Measurements from ENCODE around the gene PREPL. TPM values are rescaled to one million over a fixed set of nuclear protein-coding genes. Genes with fewer than 3 reads are reported as not detected.
"Not testable (repeated sequence)": the region's sequence is repeated elsewhere in the genome, so short reads cannot be mapped to it uniquely, and the experiment has no call there.

Gene PREPL
- total RNA-seq, 1 experiment from 2014 or later: 47.6 TPM

- TF ChIP-seq CTCF (conservative IDR thresholded peaks at IDR 0.05; ENCODE audit: low read depth, low read length): no peak
- TF ChIP-seq EZH2 (IDR thresholded peaks at IDR 0.05; ENCODE audit: borderline replicate concordance, low read depth, low read length, poor library complexity, severe bottlenecking): no peak
- no peak overlapping the region for H3K4me3 ChIP-seq (ENCODE audit: low read depth, low read length, poor library complexity, severe bottlenecking)
- no peaks in the 10 kb centered on the region for H3K36me3 ChIP-seq (ENCODE audit: insufficient read depth, low read length, poor library complexity, severe bottlenecking)
- peaks cover 2% of the 10 kb centered on the region for H3K9me3 ChIP-seq (ENCODE audit: low read depth, low read length, poor library complexity, severe bottlenecking)
- no peaks in the 10 kb centered on the region for H3K27me3 ChIP-seq (replicated peaks; ENCODE audit: insufficient read depth, low read depth, low read length, poor library complexity)
- no peak overlapping the region for H3K27ac ChIP-seq (ENCODE audit: low read depth, low read length, poor library complexity, severe bottlenecking)
- ChIA-PET POLR2A (ENCODE audit: low non-redundant PET) (no interaction called here), CTCF (no interaction called here)
- DNase-seq (ENCODE audit: low spot score): no peak
- intact Hi-C loops (cut with micrococcal nuclease; ENCODE audit: unreplicated experiment): no loop called here
- BruUV-seq (replicated peaks): no TSS peak
- no peaks in the 10 kb centered on the region for H3K4me1 ChIP-seq (ENCODE audit: insufficient read depth, low read length, poor library complexity, severe bottlenecking)
These were observed 57.0 kb downstream of the PREPL start for GRCh38 chr2:44304258-44304657.

- DNase-seq (ENCODE audit: low spot score); H3K4me1 ChIP-seq (ENCODE audit: insufficient read depth, low read length, poor library complexity, severe bottlenecking); H3K4me3 ChIP-seq (ENCODE audit: low read depth, low read length, poor library complexity, severe bottlenecking); H3K36me3 ChIP-seq (ENCODE audit: insufficient read depth, low read length, poor library complexity, severe bottlenecking); BruUV-seq (replicated peaks); H3K27ac ChIP-seq (ENCODE audit: low read depth, low read length, poor library complexity, severe bottlenecking); CTCF ChIA-PET; intact Hi-C loops (cut with micrococcal nuclease; ENCODE audit: unreplicated experiment); H3K9me3 ChIP-seq (ENCODE audit: low read depth, low read length, poor library complexity, severe bottlenecking); H3K27me3 ChIP-seq (replicated peaks; ENCODE audit: insufficient read depth, low read depth, low read length, poor library complexity): not testable (repeated sequence)
- POLR2A ChIA-PET (ENCODE audit: low non-redundant PET): interaction anchor here (0.5 kb wide), 1 partner anchor 33 kb away, joined by 3 read pairs; no protein-coding TSS in a partner anchor
These were observed 57.5 kb downstream of the PREPL start for GRCh38 chr2:44303766-44304165.

GRCh38 chr2:44301111-44301510, 60.2 kb downstream of the PREPL start:
- no peaks in the 10 kb centered on the region for H3K36me3 ChIP-seq (ENCODE audit: insufficient read depth, low read length, poor library complexity, severe bottlenecking)
- no peak for DNase-seq (ENCODE audit: low spot score)
- H3K27me3 ChIP-seq (replicated peaks; ENCODE audit: insufficient read depth, low read depth, low read length, poor library complexity): no peaks in the 10 kb centered on the region
- no peak overlapping the region for H3K4me3 ChIP-seq (ENCODE audit: low read depth, low read length, poor library complexity, severe bottlenecking)
- BruUV-seq (replicated peaks): no TSS peak
- intact Hi-C loops (cut with micrococcal nuclease; ENCODE audit: unreplicated experiment): no loop called here
- H3K4me1 ChIP-seq (ENCODE audit: insufficient read depth, low read length, poor library complexity, severe bottlenecking): peaks cover 5% of the 10 kb centered on the region
- TF ChIP-seq CTCF (conservative IDR thresholded peaks at IDR 0.05; ENCODE audit: low read depth, low read length) (no peak), EZH2 (IDR thresholded peaks at IDR 0.05; ENCODE audit: borderline replicate concordance, low read depth, low read length, poor library complexity, severe bottlenecking) (no peak)
- ChIA-PET CTCF (no interaction called here), POLR2A (ENCODE audit: low non-redundant PET) (no interaction called here)
- no peaks in the 10 kb centered on the region for H3K9me3 ChIP-seq (ENCODE audit: low read depth, low read length, poor library complexity, severe bottlenecking)
- H3K27ac ChIP-seq (ENCODE audit: low read depth, low read length, poor library complexity, severe bottlenecking): no peak overlapping the region

- no peaks in the 10 kb centered on the region for H3K27me3 ChIP-seq (replicated peaks; ENCODE audit: insufficient read depth, low read depth, low read length, poor library complexity)
- H3K4me1 ChIP-seq (ENCODE audit: insufficient read depth, low read length, poor library complexity, severe bottlenecking): peaks cover 8% of the 10 kb centered on the region
- CTCF ChIA-PET: no interaction called here
- POLR2A ChIA-PET (ENCODE audit: low non-redundant PET): no interaction called here
- DNase-seq (ENCODE audit: low spot score): no peak
- TF ChIP-seq EZH2 (IDR thresholded peaks at IDR 0.05; ENCODE audit: borderline replicate concordance, low read depth, low read length, poor library complexity, severe bottlenecking) (no peak), CTCF (conservative IDR thresholded peaks at IDR 0.05; ENCODE audit: low read depth, low read length) (no peak)
- H3K36me3 ChIP-seq (ENCODE audit: insufficient read depth, low read length, poor library complexity, severe bottlenecking): no peaks in the 10 kb centered on the region
- BruUV-seq (replicated peaks): no TSS peak
- intact Hi-C loops (cut with micrococcal nuclease; ENCODE audit: unreplicated experiment): no loop called here
- H3K9me3 ChIP-seq (ENCODE audit: low read depth, low read length, poor library complexity, severe bottlenecking): no peaks in the 10 kb centered on the region
- no peak overlapping the region for H3K27ac ChIP-seq (ENCODE audit: low read depth, low read length, poor library complexity, severe bottlenecking)
- no peak overlapping the region for H3K4me3 ChIP-seq (ENCODE audit: low read depth, low read length, poor library complexity, severe bottlenecking)
These were observed 61.7 kb downstream of the PREPL start for GRCh38 chr2:44299635-44300034.
